H9 (cell line): Measurements from ENCODE around the gene RALBP1. TPM values are rescaled to one million over a fixed set of nuclear protein-coding genes. Genes with fewer than 3 reads are reported as not detected.

ENCODE experiments used
- DNase-seq: peaks from one replicate; pipeline ENCODE4 v3.0.0-alpha.2; 2017
- H2AFZ ChIP-seq: one replicate; pipeline ENCODE4 v1.6.1; 2013; ENCODE audit warnings: mild to moderate bottlenecking, low read length, control low read depth, moderate library complexity
- H2AK5ac ChIP-seq: 2 replicates; pipeline ENCODE4 v1.6.1; 2013; ENCODE audit warnings: low read length, control low read depth, mixed read lengths; ENCODE audit not compliant: insufficient read length
- H2BK120ac ChIP-seq: one replicate; pipeline ENCODE4 v1.6.1; 2013; ENCODE audit warnings: low read depth, mild to moderate bottlenecking, low read length, control low read depth, inconsistent platforms; ENCODE audit not compliant: poor library complexity, severe bottlenecking
- H2BK12ac ChIP-seq: 2 replicates; pipeline ENCODE4 v1.6.1; 2013; ENCODE audit warnings: low read length, control low read depth, mixed read lengths, low read depth; ENCODE audit not compliant: insufficient read length
- H2BK15ac ChIP-seq: 2 replicates; pipeline ENCODE4 v1.6.1; 2013; ENCODE audit warnings: low read depth, low read length, control low read depth
- H2BK20ac ChIP-seq: one replicate; pipeline ENCODE4 v1.6.1; 2013; ENCODE audit warnings: low read depth, mild to moderate bottlenecking, low read length, control low read depth, inconsistent platforms; ENCODE audit not compliant: poor library complexity, severe bottlenecking
- H2BK5ac ChIP-seq: 2 replicates; pipeline ENCODE4 v1.6.1; 2013; ENCODE audit warnings: low read length, control low read depth, mixed read lengths; ENCODE audit not compliant: insufficient read length
- H3K14ac ChIP-seq: 2 replicates; pipeline ENCODE4 v1.6.1; 2013; ENCODE audit warnings: low read length, control low read depth; ENCODE audit not compliant: insufficient read depth
- H3K18ac ChIP-seq: 2 replicates; pipeline ENCODE4 v1.6.1; 2013; ENCODE audit warnings: low read depth, mild to moderate bottlenecking, mixed read lengths, low read length, control low read depth; ENCODE audit not compliant: insufficient read length
- H3K23ac ChIP-seq: 2 replicates; pipeline ENCODE4 v1.6.1; 2013; ENCODE audit warnings: low read length, control low read depth, mixed read lengths, low read depth; ENCODE audit not compliant: insufficient read length
- H3K23me2 ChIP-seq: 2 replicates; pipeline ENCODE4 v1.6.1; 2013; ENCODE audit warnings: low read depth, mild to moderate bottlenecking, mixed read lengths, low read length, control low read depth; ENCODE audit not compliant: insufficient read length, poor library complexity, severe bottlenecking
- H3K27ac ChIP-seq: 2 replicates; pipeline ENCODE4 v1.5.1; 2013; ENCODE audit warnings: low read length, control low read depth, mixed read lengths, low read depth; ENCODE audit not compliant: insufficient read length
- H3K27me3 ChIP-seq: 2 replicates; pipeline ENCODE4 v1.6.1; 2013; ENCODE audit warnings: low read length, control low read depth, inconsistent platforms; ENCODE audit not compliant: insufficient read depth
- H3K4ac ChIP-seq: 2 replicates; pipeline ENCODE4 v1.6.1; 2013; ENCODE audit warnings: low read depth, mild to moderate bottlenecking, control low read depth, inconsistent platforms, low read length, moderate library complexity
- H3K4me1 ChIP-seq: 2 replicates; pipeline ENCODE4 v1.6.1; 2013; ENCODE audit warnings: low read length, control low read depth, inconsistent platforms; ENCODE audit not compliant: insufficient read depth
- H3K4me2 ChIP-seq: 2 replicates; pipeline ENCODE4 v1.6.1; 2013; ENCODE audit warnings: low read length, control low read depth, mixed read lengths; ENCODE audit not compliant: insufficient read length, insufficient read depth
- H3K56ac ChIP-seq: 2 replicates; pipeline ENCODE4 v1.6.1; 2013; ENCODE audit warnings: low read depth, mild to moderate bottlenecking, mixed read lengths, low read length, control low read depth; ENCODE audit not compliant: insufficient read length
- H3K79me1 ChIP-seq: 2 replicates; pipeline ENCODE4 v1.6.1; 2013; ENCODE audit warnings: low read depth, mild to moderate bottlenecking, moderate library complexity, low read length, control low read depth, inconsistent platforms; ENCODE audit not compliant: insufficient read depth, poor library complexity, severe bottlenecking
- H3K79me2 ChIP-seq: 2 replicates; pipeline ENCODE4 v1.6.1; 2013; ENCODE audit warnings: low read length, control low read depth, inconsistent platforms; ENCODE audit not compliant: insufficient read depth
- H3K9ac ChIP-seq: 2 replicates; pipeline ENCODE4 v1.6.1; 2013; ENCODE audit warnings: low read length, control low read depth, mixed read lengths; ENCODE audit not compliant: insufficient read length; ENCODE audit errors: extremely low read depth
- H3K9me3 ChIP-seq: one replicate; pipeline ENCODE4 v1.6.1; 2013; ENCODE audit warnings: low read depth, low read length, inconsistent platforms; ENCODE audit not compliant: control insufficient read depth
- H3T11ph ChIP-seq: one replicate; pipeline ENCODE4 v1.6.1; 2013; ENCODE audit warnings: mild to moderate bottlenecking, low read length, control low read depth, inconsistent platforms
- H4K20me1 ChIP-seq: one replicate; pipeline ENCODE4 v1.6.1; 2013; ENCODE audit not compliant: control insufficient read depth, insufficient read length, insufficient read depth
- H4K5ac ChIP-seq: 2 replicates; pipeline ENCODE4 v1.6.1; 2013; ENCODE audit warnings: low read depth, mild to moderate bottlenecking, mixed read lengths, low read length, control low read depth; ENCODE audit not compliant: insufficient read length
- H4K8ac ChIP-seq: replicated peaks from 2 replicates; pipeline ENCODE4 v1.6.1; 2013; ENCODE audit warnings: low read length, control low read depth, mixed read lengths, low read depth; ENCODE audit not compliant: insufficient read length
- H4K91ac ChIP-seq: 2 replicates; pipeline ENCODE4 v1.6.1; 2013; ENCODE audit warnings: low read depth, mild to moderate bottlenecking, moderate library complexity, mixed read lengths, low read length, control low read depth; ENCODE audit not compliant: insufficient read length
- H3K27ac Mint-ChIP-seq, 3 experiments: 2 replicates in 2 of 3; 3 replicates in 1 of 3; pipeline ENCODE4 v1.8.0; 2020 to 2021; ENCODE audit warnings: mixed read lengths in 3 of 3, mild to moderate bottlenecking in 1 of 3, moderate library complexity in 1 of 3
- H3K27me3 Mint-ChIP-seq: 2 replicates; pipeline ENCODE4 v1.8.0; 2021; ENCODE audit warnings: low read depth, mild to moderate bottlenecking, moderate library complexity, mixed read lengths
- H3K36me3 Mint-ChIP-seq, 3 experiments: 2 replicates in 2 of 3; 3 replicates in 1 of 3; pipeline ENCODE4 v1.8.0; 2020 to 2021; ENCODE audit warnings: low read depth in 3 of 3, mixed read lengths in 3 of 3; ENCODE audit not compliant: insufficient read depth in 1 of 3
- H3K4me1 Mint-ChIP-seq, 2 experiments: 2 replicates each; pipeline ENCODE4 v1.8.0; 2020; ENCODE audit warnings: mixed read lengths in 2 of 2
- H3K4me3 Mint-ChIP-seq, 2 experiments: 2 replicates in 1 of 2; 3 replicates in 1 of 2; pipeline ENCODE4 v1.8.0; 2020 to 2021; ENCODE audit warnings: mild to moderate bottlenecking in 2 of 2, mixed read lengths in 2 of 2, moderate library complexity in 1 of 2
- H3K9me3 Mint-ChIP-seq, 2 experiments: 2 replicates in 1 of 2; 3 replicates in 1 of 2; pipeline ENCODE4 v1.8.0; 2020; ENCODE audit warnings: mild to moderate bottlenecking in 2 of 2, mixed read lengths in 2 of 2, moderate library complexity in 1 of 2
- CTCF ChIP-seq: fragments of 200-600 bp; sonication (generic); conservative IDR thresholded peaks from 3 replicates; pipeline ENCODE4 v1.8.0; 2021; ENCODE audit warnings: antibody characterized with exemption, mild to moderate bottlenecking
- WGBS: extraction: QIAGEN DNeasy Blood & Tissue Kit; methylation state at CpG from one replicate; pipeline ENCODE4 v1.1.7; 2013; ENCODE audit warnings: missing lambda C conversion rate, low lambda C conversion rate, mixed read lengths; ENCODE audit not compliant: insufficient read length; ENCODE audit errors: extremely low coverage; 5-methylcytosine and 5-hydroxymethylcytosine counted together
- total RNA-seq: library from RNA; stranded (reverse); gene quantifications from 2 replicates; pipeline ENCODE4 v1.2.1, GENCODE V29; 2021

Gene RALBP1
- total RNA-seq, 1 experiment from 2014 or later: 51.0 TPM

- Histone ChIP-seq H2AK5ac (no peak overlapping the region), H3K4me2 (no peak overlapping the region), H3K79me2 (peaks cover 4% of the 10 kb centered on the region; the same call in 1 of the 2 replicates), H2BK20ac (no peak overlapping the region), H3K18ac (no peak overlapping the region), H4K8ac (no peak overlapping the region), H4K91ac (no peak overlapping the region), H3T11ph (no peak overlapping the region), H2BK5ac (no peak overlapping the region), H2BK120ac (no peak overlapping the region), H3K9me3 (no peaks in the 10 kb centered on the region), H2BK12ac (no peak overlapping the region), H3K79me1 (peaks cover 5% of the 10 kb centered on the region), H3K23me2 (peaks cover 15% of the 10 kb centered on the region), H4K20me1 (no peaks in the 10 kb centered on the region), H3K4ac (no peak overlapping the region), H2AFZ (no peak overlapping the region), H3K4me1 (0 out of 2 replicates have a peak, but pooled peaks cover 3% of the 10 kb centered on the region), H2BK15ac (no peak overlapping the region), H3K23ac (no peak overlapping the region), H3K56ac (no peak overlapping the region), H3K9ac (no peak overlapping the region), H3K27ac (no peak overlapping the region), H4K5ac (no peak overlapping the region), H3K27me3 (no peaks in the 10 kb centered on the region), H3K14ac (no peak overlapping the region)
- DNase-seq: no peak
- no peak overlapping the region for H3K4me3 Mint-ChIP-seq
- no peak for TF ChIP-seq CTCF
- H3K4me1 Mint-ChIP-seq: peaks cover 13% of the 10 kb centered on the region in 2 experiments
- H3K27me3 Mint-ChIP-seq: peaks cover 2% of the 10 kb centered on the region; the same call in 1 of the 2 replicates
- WGBS: no CpG with 5 or more reads among the region's 1 CpG
- H3K36me3 Mint-ChIP-seq: peaks cover 3 to 20% (median 8%) of the 10 kb centered on the region in 3 experiments
- no peak overlapping the region for H3K27ac Mint-ChIP-seq
- no peaks in the 10 kb centered on the region for H3K9me3 Mint-ChIP-seq
Observed at GRCh38 chr18:9477509-9477908, 2.2 kb downstream of the RALBP1 start.
